Measurements from ENCODE around the gene MGST2. TPM values are rescaled to one million over a fixed set of nuclear protein-coding genes. Genes with fewer than 3 reads are reported as not detected.

MGST2 gene
- total and polyA plus RNA-seq, 2 experiments from 2014 or later = 82.4 to 97.9 TPM

GRCh38 chr4:139743027-139743426 is 77.4 kb downstream of the MGST2 start:
- no peak for DNase-seq (ENCODE audit: low spot score)
- WGBS (ENCODE audit: low lambda C conversion rate, missing lambda C conversion rate) = 67% methylated on average over 5 of the region's 5 CpGs
- no peaks in the 10 kb centered on the region for H3K79me2 ChIP-seq
- H3K9me2 ChIP-seq (replicated peaks; ENCODE audit: insufficient read depth) = no peaks in the 10 kb centered on the region
- no peak overlapping the region for H3K27ac ChIP-seq
- TF ChIP-seq EZH2phosphoT487 (IDR thresholded peaks at IDR 0.05; ENCODE audit: low read depth, severe bottlenecking, unreplicated experiment) (no peak), CTCF (IDR thresholded peaks at IDR 0.05; ENCODE audit: poor library complexity) (no peak), EZH2 (IDR thresholded peaks at IDR 0.05; ENCODE audit: borderline replicate concordance) (no peak)
- H4K20me1 ChIP-seq (ENCODE audit: insufficient read depth, poor library complexity, severe bottlenecking) = no peaks in the 10 kb centered on the region
- no peaks in the 10 kb centered on the region for H3K27me3 ChIP-seq
- H3K36me3 ChIP-seq (replicated peaks; ENCODE audit: insufficient read depth, low read depth) = no peaks in the 10 kb centered on the region
- H3K4me3 ChIP-seq = no peak overlapping the region
- no peak overlapping the region for H3K4me2 ChIP-seq
- H3K9me3 ChIP-seq (ENCODE audit: low read depth) = no peaks in the 10 kb centered on the region
- peaks cover 26% of the 10 kb centered on the region for H3K4me1 ChIP-seq (ENCODE audit: insufficient read depth)
- H2AFZ ChIP-seq = no peak overlapping the region

DNA sequence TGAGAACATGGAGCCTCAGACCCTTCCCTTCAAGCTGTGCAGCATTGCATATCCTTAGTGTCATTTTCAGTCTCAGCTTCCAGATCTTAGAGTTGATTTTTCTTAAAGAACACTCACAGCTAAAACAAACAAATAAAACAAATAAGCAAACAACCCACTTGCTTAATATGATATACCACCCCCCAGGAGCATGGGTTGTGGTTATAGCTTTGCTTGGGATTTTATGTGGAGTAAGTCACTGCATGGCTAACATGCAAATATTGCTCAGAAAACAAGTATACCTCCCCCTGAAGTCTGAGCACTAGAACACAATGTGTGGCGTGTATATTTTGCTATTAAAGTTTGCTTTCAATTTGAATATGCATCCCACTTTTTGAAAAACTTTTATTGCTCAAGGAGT is 78.6 kb downstream of the MGST2 start:
- TF ChIP-seq CTCF (IDR thresholded peaks at IDR 0.05; ENCODE audit: poor library complexity) = no peak
- TF ChIP-seq EZH2phosphoT487 (IDR thresholded peaks at IDR 0.05; ENCODE audit: low read depth, severe bottlenecking, unreplicated experiment) = no peak
- TF ChIP-seq EZH2 (IDR thresholded peaks at IDR 0.05; ENCODE audit: borderline replicate concordance) = no peak
- Histone ChIP-seq H3K4me3 (no peak overlapping the region), H4K20me1 (ENCODE audit: insufficient read depth, poor library complexity, severe bottlenecking) (no peaks in the 10 kb centered on the region), H3K27me3 (no peaks in the 10 kb centered on the region), H3K9me2 (replicated peaks; ENCODE audit: insufficient read depth) (no peaks in the 10 kb centered on the region), H3K79me2 (no peaks in the 10 kb centered on the region), H3K36me3 (replicated peaks; ENCODE audit: insufficient read depth, low read depth) (no peaks in the 10 kb centered on the region), H2AFZ (no peak overlapping the region), H3K9me3 (ENCODE audit: low read depth) (no peaks in the 10 kb centered on the region), H3K4me2 (no peak overlapping the region), H3K27ac (no peak overlapping the region), H3K4me1 (ENCODE audit: insufficient read depth) (peaks cover 28% of the 10 kb centered on the region)
- no peak for DNase-seq (ENCODE audit: low spot score)
- WGBS (ENCODE audit: low lambda C conversion rate, missing lambda C conversion rate) = 91% methylated on average over 1 of the region's 1 CpG

DNA sequence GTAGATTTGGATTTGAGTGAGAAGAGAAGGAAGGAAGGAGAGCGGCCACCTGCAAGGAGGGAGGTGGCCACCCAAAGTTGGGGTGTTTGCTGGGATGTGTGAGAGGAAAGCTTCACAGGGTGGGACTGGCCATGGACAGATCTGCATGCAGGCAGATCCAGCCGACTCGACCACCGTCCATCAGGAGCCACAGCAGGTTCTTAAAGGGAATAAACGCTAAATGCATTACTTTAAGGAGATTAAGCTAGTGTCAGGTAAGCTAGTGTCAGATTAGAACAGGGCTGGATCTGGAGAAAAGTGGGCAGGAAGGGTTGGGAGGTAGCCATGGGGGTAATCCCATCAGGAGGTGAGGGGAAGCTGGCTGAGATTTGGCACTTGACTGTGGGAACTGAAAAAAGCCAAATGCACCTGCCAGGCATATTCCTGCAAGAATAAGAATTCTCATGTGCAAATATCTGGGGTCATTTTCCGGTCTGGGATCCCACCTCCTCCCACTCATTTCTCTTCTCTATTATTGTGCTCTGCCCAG is 79.6 kb downstream of the MGST2 start:
- H3K4me2 ChIP-seq = no peak overlapping the region

More for the DNA sequence above, 79.6 kb downstream of the MGST2 start:
- Histone ChIP-seq H3K9me3 (ENCODE audit: low read depth) (no peaks in the 10 kb centered on the region), H3K4me1 (ENCODE audit: insufficient read depth) (peaks cover 28% of the 10 kb centered on the region), H3K79me2 (no peaks in the 10 kb centered on the region), H3K4me3 (no peak overlapping the region), H3K27me3 (no peaks in the 10 kb centered on the region), H3K9me2 (replicated peaks; ENCODE audit: insufficient read depth) (no peaks in the 10 kb centered on the region), H3K27ac (no peak overlapping the region), H4K20me1 (ENCODE audit: insufficient read depth, poor library complexity, severe bottlenecking) (no peaks in the 10 kb centered on the region), H2AFZ (no peak overlapping the region), H3K36me3 (replicated peaks; ENCODE audit: insufficient read depth, low read depth) (no peaks in the 10 kb centered on the region)
- DNase-seq (ENCODE audit: low spot score) = no peak
- 85% methylated on average over 6 of the region's 6 CpGs for WGBS (ENCODE audit: low lambda C conversion rate, missing lambda C conversion rate)
- TF ChIP-seq EZH2 (IDR thresholded peaks at IDR 0.05; ENCODE audit: borderline replicate concordance) (no peak), EZH2phosphoT487 (IDR thresholded peaks at IDR 0.05; ENCODE audit: low read depth, severe bottlenecking, unreplicated experiment) (no peak), CTCF (IDR thresholded peaks at IDR 0.05; ENCODE audit: poor library complexity) (no peak)

Data from hepatocyte (in vitro differentiated cells).